GM20000 (cell line): Measurements from ENCODE around the gene SLC1A5.
"Not testable (repeated sequence)": the region's sequence is repeated elsewhere in the genome, so short reads cannot be mapped to it uniquely, and the experiment has no call there.

Experiments
- DNase-seq: peaks from one replicate; pipeline ENCODE4 v3.0.0; 2012; ENCODE audit warnings: low spot score
- CTCF ChIP-seq: IDR thresholded peaks from 2 replicates; pipeline ENCODE4 v1.5.1; 2012; ENCODE audit warnings: mild to moderate bottlenecking, control low read depth; ENCODE audit errors: extremely low read depth, missing control alignments

The SLC1A5 gene

GRCh38 chr19:46776927-46777911, 11.2 kb downstream of the SLC1A5 start:
- no peak for TF ChIP-seq CTCF
- DNase-seq = no peak

- no peak for TF ChIP-seq CTCF
- DNase-seq = no peak
These were observed 12.6 kb downstream of the SLC1A5 start for GRCh38 chr19:46775642-46776258.

GRCh38 chr19:46773018-46773399, 15.4 kb downstream of the SLC1A5 start:
- TF ChIP-seq CTCF = no peak
- DNase-seq = no peak

GRCh38 chr19:46772170-46773017, 16.0 kb downstream of the SLC1A5 start:
- TF ChIP-seq CTCF = no peak
- no peak for DNase-seq

GRCh38 chr19:46768746-46769145, 19.6 kb downstream of the SLC1A5 start:
- DNase-seq = not testable (repeated sequence)

GRCh38 chr19:46766569-46767317, 21.7 kb downstream of the SLC1A5 start:
- peak; percentile 54 for TF ChIP-seq CTCF
- peak; percentile 69 for DNase-seq

DNA sequence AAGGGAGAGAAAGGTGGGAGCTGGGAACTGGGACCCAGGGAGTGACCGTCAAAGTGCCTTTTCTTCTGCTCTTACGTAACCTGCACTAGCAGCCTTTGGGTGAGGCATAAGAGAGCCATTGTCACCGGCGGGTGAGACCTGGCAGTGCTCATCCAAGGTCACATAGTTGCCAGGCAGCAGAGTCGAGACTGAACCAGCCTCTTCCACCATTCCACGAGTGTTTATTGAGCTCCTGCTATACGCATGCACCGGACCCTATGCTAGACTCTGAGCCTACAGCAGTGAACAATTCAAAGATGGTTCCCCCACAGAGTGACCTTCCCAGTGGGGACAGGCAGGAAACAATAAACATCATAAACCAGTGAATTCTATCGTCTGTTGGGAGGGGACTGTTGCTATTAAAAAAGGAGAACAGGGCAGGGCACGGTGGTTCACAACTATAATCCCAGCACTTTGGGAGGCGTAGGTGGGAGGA, 23.5 kb downstream of the SLC1A5 start:
- DNase-seq = no peak
- TF ChIP-seq CTCF = no peak
